OCI-LY7 (cell line): ENCODE measurements around the gene TFG. TPM values are rescaled to one million over a fixed set of nuclear protein-coding genes. Genes with fewer than 3 reads are reported as not detected.

Experiments used
- BruUV-seq: library from RNA; stranded (reverse); fragments of 400-500 nt; replicated peaks from 2 replicates; lab custom pipeline; 2021; lab: Mats Ljungman, UMichigan
- CTCF ChIA-PET: fragments of 300-600 bp; sonication (Branson Sonifier 250); formaldehyde crosslinking; loops from one replicate; lab custom pipeline; 2022; ENCODE audit warnings: antibody characterized with exemption; ENCODE audit not compliant: unreplicated experiment; lab: Charles Lee
- POLR2A ChIA-PET: fragments of 300-600 bp; sonication (Branson Sonifier 250); formaldehyde crosslinking; loops from one replicate; lab custom pipeline; 2022; ENCODE audit warnings: antibody characterized with exemption; lab: Charles Lee
- DNase-seq: peaks from one replicate; pipeline ENCODE4 v3.0.0-alpha.2; 2015; ENCODE audit warnings: low spot score
- H2AFZ ChIP-seq: fragments of 200-600 bp; sonication (generic), shearing (Covaris generic); 2 replicates; pipeline ENCODE4 v1.6.1; 2014; ENCODE audit warnings: mild to moderate bottlenecking, antibody characterized with exemption, low read length, moderate library complexity
- H3K27ac ChIP-seq: fragments of 200-600 bp; sonication (generic); 2 replicates; pipeline ENCODE4 v1.5.1; 2014; ENCODE audit warnings: mixed run types, low read depth, mild to moderate bottlenecking, moderate library complexity, low read length, inconsistent platforms; ENCODE audit not compliant: poor library complexity, severe bottlenecking
- H3K36me3 ChIP-seq: fragments of 200-600 bp; sonication (generic); 2 replicates; pipeline ENCODE4 v1.6.1; 2014; ENCODE audit warnings: mild to moderate bottlenecking, antibody characterized with exemption, low read length, moderate library complexity, mixed read lengths; ENCODE audit not compliant: insufficient read depth
- H3K4me1 ChIP-seq: fragments of 200-600 bp; sonication (generic); 2 replicates; pipeline ENCODE4 v1.5.1; 2014; ENCODE audit warnings: mild to moderate bottlenecking, low read length; ENCODE audit not compliant: insufficient read depth, poor library complexity, severe bottlenecking
- H3K4me2 ChIP-seq: fragments of 200-600 bp; sonication (generic); 2 replicates; pipeline ENCODE4 v1.6.1; 2014; ENCODE audit warnings: mild to moderate bottlenecking, low read length
- H3K4me3 ChIP-seq: fragments of 200-600 bp; sonication (generic); 2 replicates; pipeline ENCODE4 v1.5.1; 2014; ENCODE audit warnings: mild to moderate bottlenecking, low read depth, low read length; ENCODE audit not compliant: poor library complexity, severe bottlenecking
- H3K79me2 ChIP-seq: fragments of 200-600 bp; sonication (generic); 2 replicates; pipeline ENCODE4 v1.6.1; 2016; ENCODE audit warnings: low read depth, mild to moderate bottlenecking, low read length, moderate library complexity, mixed read lengths; ENCODE audit not compliant: insufficient read depth
- H3K9me2 ChIP-seq: fragments of 200-600 bp; sonication (generic); 2 replicates; pipeline ENCODE4 v1.6.1; 2016; ENCODE audit warnings: mild to moderate bottlenecking, low read length, mixed read lengths; ENCODE audit not compliant: insufficient read depth
- H3K9me3 ChIP-seq: fragments of 200-600 bp; sonication (generic); 2 replicates; pipeline ENCODE4 v1.6.1; 2014; ENCODE audit warnings: mild to moderate bottlenecking, mixed run types, low read length, mixed read lengths
- H4K20me1 ChIP-seq: fragments of 200-600 bp; sonication (generic); 2 replicates; pipeline ENCODE4 v1.6.1; 2014; ENCODE audit warnings: mild to moderate bottlenecking, antibody characterized with exemption, low read length, moderate library complexity, mixed read lengths; ENCODE audit not compliant: insufficient read depth
- CTCF ChIP-seq: fragments of 200-600 bp; sonication (generic); conservative IDR thresholded peaks from 2 replicates; pipeline ENCODE4 v1.5.1; 2014; ENCODE audit warnings: mild to moderate bottlenecking, antibody characterized with exemption, low read length, moderate library complexity, mixed read lengths
- EZH2phosphoT487 ChIP-seq: fragments of 200-600 bp; sonication (generic); IDR thresholded peaks from 2 replicates; pipeline ENCODE4 v1.6.1; 2018; ENCODE audit warnings: low read depth, borderline replicate concordance, mild to moderate bottlenecking, mixed run types, antibody characterized with exemption, low read length, moderate library complexity, mixed read lengths
- intact Hi-C: fragments of 100-400 bp; cut with micrococcal nuclease; formaldehyde crosslinking; loops from one replicate; pipeline ENCODE4 v1.10.0; 2022; ENCODE audit not compliant: unreplicated experiment
- total RNA-seq, 2 experiments: library from RNA; depleted of rRNA in 1 of 2; stranded (reverse); fragments of >200 nt in 1 of 2; shearing (Covaris generic) in 1 of 2; gene quantifications; 2 replicates each; pipeline ENCODE4 v1.2.3, GENCODE V29; 2014 to 2022

Gene TFG
- total RNA-seq, 2 experiments from 2014 or later = 29.4 to 61.1 TPM

GRCh38 chr3:100782348-100782747 lies 73.1 kb downstream of the TFG start:
- ChIA-PET CTCF (no interaction called here), POLR2A (interaction anchor here (0.7 to 1.2 kb wide), 2 partner anchors 14 to 334 kb away, joined by 3 to 4 read pairs; no protein-coding TSS in a partner anchor)
- no peaks in the 10 kb centered on the region for H3K9me2 ChIP-seq
- H3K27ac ChIP-seq = no peak overlapping the region
- H2AFZ ChIP-seq = no peak overlapping the region
- no peak overlapping the region for H3K4me2 ChIP-seq
- BruUV-seq = no TSS peak
- intact Hi-C loops = no loop called here
- no peaks in the 10 kb centered on the region for H3K9me3 ChIP-seq
- H3K36me3 ChIP-seq = no peaks in the 10 kb centered on the region
- H3K4me3 ChIP-seq = no peak overlapping the region
- H4K20me1 ChIP-seq = no peaks in the 10 kb centered on the region
- TF ChIP-seq CTCF (no peak), EZH2phosphoT487 (no peak)
- no peaks in the 10 kb centered on the region for H3K79me2 ChIP-seq
- H3K4me1 ChIP-seq = no peaks in the 10 kb centered on the region
- no peak for DNase-seq

GRCh38 chr3:100782906-100783305 lies 73.6 kb downstream of the TFG start:
- Histone ChIP-seq H3K9me2 (no peaks in the 10 kb centered on the region), H4K20me1 (no peaks in the 10 kb centered on the region), H3K4me2 (no peak overlapping the region), H3K9me3 (no peaks in the 10 kb centered on the region), H3K27ac (no peak overlapping the region), H3K4me3 (no peak overlapping the region), H3K79me2 (no peaks in the 10 kb centered on the region), H3K36me3 (no peaks in the 10 kb centered on the region), H2AFZ (no peak overlapping the region), H3K4me1 (no peaks in the 10 kb centered on the region)
- intact Hi-C loops = no loop called here
- ChIA-PET CTCF (no interaction called here), POLR2A (interaction anchor here (1.2 kb wide), 1 partner anchor 14 kb away, joined by 3 read pairs; no protein-coding TSS in a partner anchor)
- no peak for DNase-seq
- BruUV-seq = no TSS peak
- TF ChIP-seq EZH2phosphoT487 (no peak), CTCF (no peak)

GRCh38 chr3:100783619-100784018 lies 74.3 kb downstream of the TFG start:
- TF ChIP-seq CTCF = no peak
- no peak for TF ChIP-seq EZH2phosphoT487
- no peaks in the 10 kb centered on the region for H3K9me2 ChIP-seq
- intact Hi-C loops = no loop called here
- H3K27ac ChIP-seq = no peak overlapping the region
- H3K36me3 ChIP-seq = no peaks in the 10 kb centered on the region
- H2AFZ ChIP-seq = no peak overlapping the region
- H3K4me2 ChIP-seq = no peak overlapping the region
- no peaks in the 10 kb centered on the region for H4K20me1 ChIP-seq
- H3K4me1 ChIP-seq = no peaks in the 10 kb centered on the region
- no peaks in the 10 kb centered on the region for H3K79me2 ChIP-seq
- CTCF ChIA-PET = no interaction called here
- POLR2A ChIA-PET = interaction anchor here (0.5 kb wide), 1 partner anchor 11 kb away, joined by 3 read pairs; no protein-coding TSS in a partner anchor
- no peaks in the 10 kb centered on the region for H3K9me3 ChIP-seq
- BruUV-seq = no TSS peak
- no peak overlapping the region for H3K4me3 ChIP-seq
- DNase-seq = no peak
